Kidney epithelial cell (primary cell): ENCODE measurements around the gene CSNK1A1. TPM values are rescaled to one million over a fixed set of nuclear protein-coding genes. Genes with fewer than 3 reads are reported as not detected.
"Not testable (repeated sequence)": the region's sequence is repeated elsewhere in the genome, so short reads cannot be mapped to it uniquely, and the experiment has no call there.

Source experiments
- DNase-seq: peaks from one replicate; pipeline ENCODE4 v3.0.0-alpha.2; 2010; ENCODE audit warnings: low read depth
- H3K27me3 ChIP-seq: 2 replicates; pipeline ENCODE4 v1.6.0; 2011; ENCODE audit warnings: low read length; ENCODE audit not compliant: control insufficient read depth, insufficient read depth
- H3K36me3 ChIP-seq: 2 replicates; pipeline ENCODE4 v1.5.1; 2011; ENCODE audit warnings: low read length; ENCODE audit not compliant: control insufficient read depth, insufficient read depth
- H3K4me3 ChIP-seq: 2 replicates; pipeline ENCODE4 v1.5.1; 2011; ENCODE audit warnings: low read depth, mild to moderate bottlenecking, control low read depth, low read length
- total RNA-seq: library from RNA; depleted of rRNA; stranded (reverse); fragments of >200 nt; gene quantifications from 2 replicates; pipeline ENCODE4 v1.2.3, GENCODE V29; 2015
- TF ChIP-seq, protein P1 (sequence below): IDR thresholded peaks from 2 replicates; pipeline ENCODE4 v1.5.1; 2011; ENCODE audit warnings: mild to moderate bottlenecking, moderate library complexity, low read length, control low read depth, inconsistent platforms; ENCODE audit not compliant: insufficient read depth, poor library complexity, severe bottlenecking

The CSNK1A1 gene
- total RNA-seq = 250 and 270 TPM in 2 replicates

DNA sequence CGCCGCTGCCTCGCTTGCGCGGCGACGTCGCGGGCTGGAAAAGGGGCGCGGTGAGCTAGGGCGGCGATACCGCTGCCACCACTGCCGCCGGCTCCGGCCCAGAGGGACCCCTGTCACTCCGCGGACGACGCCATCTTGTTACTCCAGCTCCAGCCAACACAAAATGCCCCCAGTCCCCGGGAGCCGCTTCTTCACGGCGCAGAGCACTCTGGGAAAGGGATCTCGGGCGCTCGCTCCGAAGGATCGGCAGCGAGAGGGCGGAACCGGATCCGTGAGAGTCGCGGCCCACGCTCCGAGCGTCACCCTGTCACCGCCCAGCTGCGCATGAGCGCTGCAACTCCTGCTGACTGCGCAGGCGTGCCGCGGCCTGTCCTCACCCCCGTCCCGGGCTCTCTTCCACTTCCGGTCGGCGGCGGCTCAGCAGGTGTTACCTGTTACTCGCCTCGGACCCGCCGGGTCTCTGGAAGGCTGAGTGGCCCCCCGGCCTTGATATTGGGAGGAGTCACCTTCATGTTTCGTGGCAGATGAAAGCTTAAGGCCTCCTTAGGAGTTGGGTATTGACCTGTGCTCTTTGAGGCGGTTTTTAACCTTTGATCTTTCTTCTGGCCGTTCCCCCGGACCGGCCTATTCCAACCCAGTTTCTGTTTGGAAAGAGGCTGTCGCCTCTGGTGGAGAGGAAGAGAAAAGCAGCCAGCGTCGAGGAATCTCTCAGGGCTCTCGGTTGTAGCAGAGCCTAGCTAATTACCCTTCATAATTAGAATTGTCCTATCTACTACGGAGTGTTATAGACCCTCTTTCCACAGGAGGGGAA is at the start of gene CSNK1A1:
Gene CSNK1A1, minus strand, starts transcription at position 213 of the 811 bp plus-strand sequence. CDS start 475 bp downstream, outside the sequence.
- H3K27me3 ChIP-seq = no peaks in the 10 kb centered on the region
- H3K36me3 ChIP-seq = no peaks in the 10 kb centered on the region
- DNase-seq = peak; percentile 91
- TF ChIP-seq, protein P1, sequence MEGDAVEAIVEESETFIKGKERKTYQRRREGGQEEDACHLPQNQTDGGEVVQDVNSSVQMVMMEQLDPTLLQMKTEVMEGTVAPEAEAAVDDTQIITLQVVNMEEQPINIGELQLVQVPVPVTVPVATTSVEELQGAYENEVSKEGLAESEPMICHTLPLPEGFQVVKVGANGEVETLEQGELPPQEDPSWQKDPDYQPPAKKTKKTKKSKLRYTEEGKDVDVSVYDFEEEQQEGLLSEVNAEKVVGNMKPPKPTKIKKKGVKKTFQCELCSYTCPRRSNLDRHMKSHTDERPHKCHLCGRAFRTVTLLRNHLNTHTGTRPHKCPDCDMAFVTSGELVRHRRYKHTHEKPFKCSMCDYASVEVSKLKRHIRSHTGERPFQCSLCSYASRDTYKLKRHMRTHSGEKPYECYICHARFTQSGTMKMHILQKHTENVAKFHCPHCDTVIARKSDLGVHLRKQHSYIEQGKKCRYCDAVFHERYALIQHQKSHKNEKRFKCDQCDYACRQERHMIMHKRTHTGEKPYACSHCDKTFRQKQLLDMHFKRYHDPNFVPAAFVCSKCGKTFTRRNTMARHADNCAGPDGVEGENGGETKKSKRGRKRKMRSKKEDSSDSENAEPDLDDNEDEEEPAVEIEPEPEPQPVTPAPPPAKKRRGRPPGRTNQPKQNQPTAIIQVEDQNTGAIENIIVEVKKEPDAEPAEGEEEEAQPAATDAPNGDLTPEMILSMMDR = peak; percentile 81
- peak within 1 kb of the TSS; percentile 93 for H3K4me3 ChIP-seq

DNA sequence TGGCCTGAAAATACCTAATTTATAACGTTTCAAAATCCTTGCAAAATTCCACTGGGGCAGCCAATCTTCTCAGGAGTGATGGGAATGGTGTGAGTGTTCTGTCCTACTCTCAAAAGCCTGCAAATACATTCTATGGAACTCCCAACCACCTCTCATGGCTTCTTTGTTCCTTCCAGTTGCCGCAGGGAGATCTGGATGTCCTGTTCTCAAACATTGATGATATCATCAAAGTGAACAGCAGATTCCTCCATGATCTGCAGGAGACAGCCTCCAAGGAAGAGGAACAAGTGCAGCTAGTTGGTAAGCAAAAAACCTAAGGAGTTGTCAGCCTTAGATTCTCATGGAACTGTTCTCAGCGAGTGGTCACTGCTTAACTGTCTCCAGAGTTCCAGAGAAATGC is 49.7 kb upstream of the CSNK1A1 start:
- DNase-seq = no peak
- H3K4me3 ChIP-seq = no peak overlapping the region
- H3K27me3 ChIP-seq = no peaks in the 10 kb centered on the region
- TF ChIP-seq, protein P1 = no peak
- no peaks in the 10 kb centered on the region for H3K36me3 ChIP-seq

DNA sequence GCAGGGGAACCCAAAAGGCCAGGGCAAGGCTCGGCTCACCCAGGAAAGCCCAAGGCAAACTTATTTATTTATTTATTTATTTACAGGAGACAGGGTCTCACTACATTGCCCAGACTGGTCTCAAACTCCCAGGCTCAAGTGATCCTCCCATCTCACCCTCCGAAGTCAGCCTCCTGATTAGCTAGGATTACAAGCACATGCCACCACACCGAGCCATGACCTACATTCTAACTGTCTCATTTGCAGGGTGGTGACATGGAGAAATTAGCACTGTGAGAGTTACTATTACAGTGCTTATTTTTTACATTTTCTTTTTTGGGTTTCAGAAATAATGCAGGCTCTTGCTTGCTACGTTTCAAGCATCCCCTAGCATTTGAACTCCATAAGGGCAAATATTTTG is 48.1 kb upstream of the CSNK1A1 start:
- H3K4me3 ChIP-seq = no peak overlapping the region
- no peaks in the 10 kb centered on the region for H3K27me3 ChIP-seq
- no peak for DNase-seq
- H3K36me3 ChIP-seq = no peaks in the 10 kb centered on the region
- TF ChIP-seq, protein P1 = no peak

DNA sequence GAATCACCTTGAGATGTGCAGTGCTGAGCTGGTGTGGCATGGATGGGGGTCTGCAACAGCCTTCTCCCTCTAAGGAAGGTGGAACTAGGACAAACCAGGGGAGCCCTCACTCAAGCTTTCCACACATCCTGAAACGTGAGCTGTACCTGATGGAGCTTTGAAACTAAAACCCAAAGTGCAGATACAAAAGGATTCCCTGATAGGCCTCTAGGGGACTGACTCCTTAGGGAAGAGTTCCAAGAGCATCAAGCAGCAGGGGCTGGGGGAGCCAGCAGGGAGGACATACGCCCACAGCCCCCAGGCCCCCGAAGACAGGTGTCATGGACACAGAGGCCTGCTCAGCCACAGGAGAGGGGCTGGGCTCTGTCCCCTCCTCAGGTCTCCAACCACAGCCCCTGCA is 47.7 kb upstream of the CSNK1A1 start:
- no peaks in the 10 kb centered on the region for H3K27me3 ChIP-seq
- DNase-seq = no peak
- no peaks in the 10 kb centered on the region for H3K36me3 ChIP-seq
- TF ChIP-seq, protein P1 = no peak
- no peak overlapping the region for H3K4me3 ChIP-seq

DNA sequence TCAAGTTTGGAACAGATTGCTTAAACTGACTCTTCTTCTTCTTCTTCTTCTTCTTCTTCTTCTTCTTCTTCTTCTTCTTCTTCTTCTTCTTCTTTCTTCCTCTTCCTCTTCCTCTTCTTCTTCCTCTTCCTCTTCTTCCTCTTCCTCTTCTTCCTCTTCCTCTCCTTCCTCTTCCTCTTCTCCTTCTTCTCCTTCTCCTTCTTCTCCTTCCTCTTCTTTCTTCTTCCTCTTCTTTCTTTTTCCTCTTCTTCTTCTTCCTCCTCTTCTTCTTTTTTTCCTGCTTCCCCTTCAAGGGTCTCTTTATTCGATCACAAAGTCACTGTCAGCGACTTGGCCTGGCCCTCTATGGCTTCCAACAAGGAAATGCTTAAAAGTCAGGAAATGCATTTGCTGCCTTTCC is 47.0 kb upstream of the CSNK1A1 start:
- not testable (repeated sequence) for DNase-seq, H3K36me3 ChIP-seq, H3K27me3 ChIP-seq

DNA sequence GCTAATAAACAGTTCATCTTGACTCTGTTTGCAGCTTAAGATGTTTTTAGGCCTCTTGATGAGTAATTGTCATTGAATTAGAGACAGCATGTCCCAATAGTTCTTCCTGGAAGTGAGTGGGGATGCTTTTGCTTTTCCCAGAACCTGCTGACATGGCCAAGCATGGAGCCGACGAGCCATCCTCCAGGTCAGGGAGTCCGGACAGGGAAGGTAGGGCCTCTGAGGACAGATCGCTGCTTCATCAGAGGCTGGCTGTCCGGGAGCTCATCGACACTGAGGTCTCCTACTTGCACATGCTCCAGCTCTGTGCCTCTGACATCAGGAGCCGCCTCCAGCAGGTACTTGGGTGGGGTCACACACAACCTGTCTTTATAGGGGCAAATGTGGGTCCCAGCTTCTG is 46.4 kb upstream of the CSNK1A1 start:
- TF ChIP-seq, protein P1 = no peak
- no peak for DNase-seq
- H3K27me3 ChIP-seq = no peaks in the 10 kb centered on the region
- no peak overlapping the region for H3K4me3 ChIP-seq
- H3K36me3 ChIP-seq = no peaks in the 10 kb centered on the region

More for the DNA sequence above, 47.0 kb upstream of the CSNK1A1 start:
- not testable (repeated sequence) for H3K4me3 ChIP-seq
